ENCODE results near the gene OR13C2. TPM values are rescaled to one million over a fixed set of nuclear protein-coding genes. Genes with fewer than 3 reads are reported as not detected.
"Not testable (repeated sequence)": the region's sequence is repeated elsewhere in the genome, so short reads cannot be mapped to it uniquely, and the experiment has no call there.

The OR13C2 gene
- total RNA-seq, 1 donor from 2014 or later, result not detected

DNA sequence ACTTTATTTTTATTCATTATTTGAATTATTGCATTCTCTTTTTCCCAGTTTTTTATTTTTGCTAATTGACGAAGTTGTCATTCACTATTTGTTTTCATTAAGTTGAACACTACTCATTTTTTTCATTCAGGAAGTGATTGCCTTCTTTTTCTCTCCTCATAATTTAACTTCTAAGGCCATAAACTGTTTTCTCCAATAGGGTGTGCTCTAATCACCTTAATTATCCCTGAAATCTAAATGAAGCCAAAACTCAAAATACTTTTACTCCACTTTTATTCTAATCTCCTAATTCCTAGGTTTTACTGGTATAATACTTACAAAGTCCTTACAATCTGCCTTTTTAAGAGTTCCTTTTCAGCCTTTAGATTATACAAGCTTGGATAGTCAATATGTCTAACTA, 2.9 kb upstream of the OR13C2 start:
- peak; percentile 4 for DNase-seq (ENCODE audit: low read depth)
- Histone ChIP-seq H3K36me3 (ENCODE audit: control insufficient read depth, insufficient read depth, low read length) (no peaks in the 10 kb centered on the region), H3K4me3 (ENCODE audit: low read depth, low read length) (no peak overlapping the region), H3K27me3 (ENCODE audit: control insufficient read depth, insufficient read depth, low read length) (no peaks in the 10 kb centered on the region)
- TF ChIP-seq, protein P1, sequence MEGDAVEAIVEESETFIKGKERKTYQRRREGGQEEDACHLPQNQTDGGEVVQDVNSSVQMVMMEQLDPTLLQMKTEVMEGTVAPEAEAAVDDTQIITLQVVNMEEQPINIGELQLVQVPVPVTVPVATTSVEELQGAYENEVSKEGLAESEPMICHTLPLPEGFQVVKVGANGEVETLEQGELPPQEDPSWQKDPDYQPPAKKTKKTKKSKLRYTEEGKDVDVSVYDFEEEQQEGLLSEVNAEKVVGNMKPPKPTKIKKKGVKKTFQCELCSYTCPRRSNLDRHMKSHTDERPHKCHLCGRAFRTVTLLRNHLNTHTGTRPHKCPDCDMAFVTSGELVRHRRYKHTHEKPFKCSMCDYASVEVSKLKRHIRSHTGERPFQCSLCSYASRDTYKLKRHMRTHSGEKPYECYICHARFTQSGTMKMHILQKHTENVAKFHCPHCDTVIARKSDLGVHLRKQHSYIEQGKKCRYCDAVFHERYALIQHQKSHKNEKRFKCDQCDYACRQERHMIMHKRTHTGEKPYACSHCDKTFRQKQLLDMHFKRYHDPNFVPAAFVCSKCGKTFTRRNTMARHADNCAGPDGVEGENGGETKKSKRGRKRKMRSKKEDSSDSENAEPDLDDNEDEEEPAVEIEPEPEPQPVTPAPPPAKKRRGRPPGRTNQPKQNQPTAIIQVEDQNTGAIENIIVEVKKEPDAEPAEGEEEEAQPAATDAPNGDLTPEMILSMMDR (IDR thresholded peaks at IDR 0.05; ENCODE audit: insufficient read depth, low read length, severe bottlenecking), result no peak
- FAIRE-seq, result no peak

DNA sequence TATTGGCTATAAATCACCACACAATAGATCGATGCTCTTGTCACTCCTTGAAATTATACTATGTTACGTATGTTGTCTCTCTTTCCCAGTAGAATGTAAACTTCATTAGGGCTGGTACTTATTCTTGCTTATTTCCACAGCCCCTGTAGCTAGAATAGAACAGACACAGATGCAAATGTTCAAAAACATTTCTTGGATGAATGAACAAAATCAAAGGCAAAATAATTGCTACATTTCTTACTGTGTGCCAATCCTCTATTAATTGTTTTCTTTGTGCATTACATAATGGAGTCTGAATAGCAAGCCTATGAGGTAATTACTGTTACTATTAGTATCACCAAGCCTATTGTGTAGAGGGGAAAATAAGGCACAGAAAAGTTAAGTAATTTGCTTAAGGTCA, 725 bp upstream of the OR13C2 start:
- DNase-seq (ENCODE audit: low read depth), result peak; percentile 22
- no peaks in the 10 kb centered on the region for H3K27me3 ChIP-seq (ENCODE audit: control insufficient read depth, insufficient read depth, low read length)
- TF ChIP-seq, protein P1 (IDR thresholded peaks at IDR 0.05; ENCODE audit: insufficient read depth, low read length, severe bottlenecking), result no peak
- no peak for FAIRE-seq
- no peak overlapping the region for H3K4me3 ChIP-seq (ENCODE audit: low read depth, low read length)
- H3K36me3 ChIP-seq (ENCODE audit: control insufficient read depth, insufficient read depth, low read length), result no peaks in the 10 kb centered on the region

DNA sequence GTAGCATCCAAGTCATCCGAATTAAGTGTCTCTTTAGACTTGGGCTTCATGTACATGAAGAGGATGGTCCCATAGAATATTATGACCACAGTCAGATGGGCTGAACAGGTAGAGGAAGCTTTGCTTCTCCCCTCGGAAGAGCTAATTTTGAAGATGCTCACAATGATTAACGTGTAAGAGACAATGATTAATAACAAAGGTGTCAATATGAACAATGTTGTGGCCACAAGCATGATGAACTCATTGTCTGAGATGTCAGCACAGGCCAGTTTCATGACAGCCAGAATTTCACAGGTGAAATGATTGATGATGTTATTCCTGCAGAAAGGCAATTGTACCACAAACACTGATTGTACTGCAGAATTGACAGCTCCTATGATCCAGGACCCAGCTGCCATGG, 626 bp downstream of the OR13C2 start:
- Histone ChIP-seq H3K27me3 (ENCODE audit: control insufficient read depth, insufficient read depth, low read length) (no peaks in the 10 kb centered on the region), H3K36me3 (ENCODE audit: control insufficient read depth, insufficient read depth, low read length) (no peaks in the 10 kb centered on the region), H3K4me3 (ENCODE audit: low read depth, low read length) (no peak overlapping the region)
- FAIRE-seq (no peak), DNase-seq (ENCODE audit: low read depth) (no peak)
- TF ChIP-seq, protein P1 (IDR thresholded peaks at IDR 0.05; ENCODE audit: insufficient read depth, low read length, severe bottlenecking), result no peak

DNA sequence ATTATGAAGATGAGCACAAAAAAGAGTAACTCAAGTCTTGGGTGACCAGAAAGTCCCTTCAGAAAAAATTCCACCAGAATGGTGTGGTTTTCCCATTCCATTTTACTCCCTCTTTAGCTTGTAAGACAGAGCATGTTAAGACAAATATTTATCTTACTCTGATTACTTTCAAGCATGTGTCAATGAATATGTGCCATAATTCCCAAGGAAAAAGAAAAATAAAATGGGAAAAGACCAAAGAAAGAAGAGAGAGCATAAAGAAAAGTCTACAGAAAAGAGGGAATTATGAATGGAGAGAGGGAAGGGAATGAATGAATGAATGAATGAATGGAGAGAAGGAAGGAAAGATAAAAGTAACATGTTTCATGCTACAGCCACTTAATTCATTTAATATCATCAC, 6.1 kb downstream of the OR13C2 start, which contains the start of gene OR13C5:
OR13C5 (minus strand) TSS at position 101 of the 400 bp plus-strand sequence; CDS start at position 101, 0 bp downstream.
- not testable (repeated sequence) for H3K4me3 ChIP-seq (ENCODE audit: low read depth, low read length); H3K27me3 ChIP-seq (ENCODE audit: control insufficient read depth, insufficient read depth, low read length); DNase-seq (ENCODE audit: low read depth); FAIRE-seq; H3K36me3 ChIP-seq (ENCODE audit: control insufficient read depth, insufficient read depth, low read length)

DNA sequence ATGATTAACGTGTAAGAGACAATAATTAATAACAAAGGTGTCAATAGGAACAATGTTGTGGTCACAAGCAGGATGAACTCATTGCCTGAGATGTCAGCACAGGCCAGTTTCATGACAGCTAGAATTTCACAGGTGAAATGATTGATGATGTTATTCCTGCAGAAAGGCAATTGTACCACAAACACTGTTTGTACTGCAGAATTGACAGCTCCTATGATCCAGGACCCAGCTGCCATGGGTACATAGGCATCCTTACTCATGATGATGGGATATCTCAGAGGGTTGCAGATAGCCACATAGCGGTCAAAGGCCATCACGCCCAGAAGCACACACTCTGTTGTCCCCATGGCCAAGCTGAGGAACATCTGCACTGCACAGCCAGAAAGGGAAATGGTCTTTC, 6.7 kb downstream of the OR13C2 start:
- not testable (repeated sequence) for H3K27me3 ChIP-seq (ENCODE audit: control insufficient read depth, insufficient read depth, low read length); H3K4me3 ChIP-seq (ENCODE audit: low read depth, low read length); H3K36me3 ChIP-seq (ENCODE audit: control insufficient read depth, insufficient read depth, low read length); FAIRE-seq; DNase-seq (ENCODE audit: low read depth)

DNA sequence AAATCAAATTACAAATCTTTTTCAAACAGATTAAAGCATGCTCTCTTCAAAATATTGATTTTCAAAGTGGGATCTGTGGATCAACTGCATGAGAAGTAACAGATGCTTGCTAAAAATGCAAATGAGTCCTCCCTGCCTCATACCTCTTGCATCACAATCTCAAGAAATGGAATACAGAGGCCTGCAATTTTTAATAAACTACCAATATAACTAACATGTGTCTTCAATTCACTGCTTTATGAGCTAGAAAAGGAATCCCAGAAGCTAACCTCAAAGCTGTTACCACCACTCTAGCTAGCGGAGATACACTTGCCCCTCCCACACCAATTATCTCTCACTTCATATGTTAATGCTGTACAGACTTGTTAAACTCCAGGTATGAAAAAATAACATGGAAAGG, 15.8 kb downstream of the OR13C2 start:
- TF ChIP-seq, protein P1 (IDR thresholded peaks at IDR 0.05; ENCODE audit: insufficient read depth, low read length, severe bottlenecking), result no peak
- no peak overlapping the region for H3K4me3 ChIP-seq (ENCODE audit: low read depth, low read length)
- FAIRE-seq, result no peak
- no peaks in the 10 kb centered on the region for H3K27me3 ChIP-seq (ENCODE audit: control insufficient read depth, insufficient read depth, low read length)
- H3K36me3 ChIP-seq (ENCODE audit: control insufficient read depth, insufficient read depth, low read length), result no peaks in the 10 kb centered on the region
- DNase-seq (ENCODE audit: low read depth), result no peak

DNA sequence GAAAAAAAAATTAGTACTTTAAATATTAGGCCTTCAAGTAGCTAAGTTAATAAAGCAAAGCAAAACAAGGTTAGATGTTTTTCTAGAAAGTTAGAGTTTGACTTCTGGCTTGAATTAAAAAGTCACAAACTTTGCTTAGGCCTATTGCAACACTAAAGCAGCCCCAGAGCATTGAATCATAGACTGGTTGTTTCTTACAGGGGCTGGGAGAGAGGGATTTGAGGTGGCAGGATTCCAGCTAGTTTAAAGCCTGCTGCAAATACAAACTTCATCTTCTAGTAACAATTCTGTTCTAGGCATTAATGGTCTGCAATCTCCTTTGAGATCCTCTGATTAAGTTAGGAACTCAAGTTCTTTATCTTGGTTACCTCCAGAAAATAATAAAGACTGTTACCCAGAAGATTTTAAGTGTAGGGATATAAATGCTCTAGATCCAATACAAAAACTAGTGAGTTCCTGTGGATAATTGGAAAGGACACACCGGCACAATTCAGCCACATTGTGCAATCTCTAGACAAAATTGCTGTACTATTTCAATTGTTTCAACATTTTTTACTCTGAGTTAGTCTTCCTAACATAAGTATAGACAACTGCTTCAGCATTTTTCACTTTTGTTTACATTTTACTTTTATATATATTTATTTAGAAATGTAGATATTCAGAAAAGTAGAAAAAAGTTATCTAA, 18.8 kb downstream of the OR13C2 start:
- DNase-seq (ENCODE audit: low read depth) (no peak), FAIRE-seq (no peak)
- Histone ChIP-seq H3K36me3 (ENCODE audit: control insufficient read depth, insufficient read depth, low read length) (no peaks in the 10 kb centered on the region), H3K4me3 (ENCODE audit: low read depth, low read length) (no peak overlapping the region), H3K27me3 (ENCODE audit: control insufficient read depth, insufficient read depth, low read length) (no peaks in the 10 kb centered on the region)
- TF ChIP-seq, protein P1 (IDR thresholded peaks at IDR 0.05; ENCODE audit: insufficient read depth, low read length, severe bottlenecking), result no peak
